OCI-LY7 (cell line): ENCODE measurements around the gene KANSL3.

Experiments
- CTCF ChIP-seq: fragments of 200-600 bp; sonication (generic); conservative IDR thresholded peaks from 2 replicates; pipeline ENCODE4 v1.5.1; 2014; ENCODE audit warnings: mild to moderate bottlenecking, antibody characterized with exemption, low read length, moderate library complexity, mixed read lengths
- EZH2phosphoT487 ChIP-seq: fragments of 200-600 bp; sonication (generic); IDR thresholded peaks from 2 replicates; pipeline ENCODE4 v1.6.1; 2018; ENCODE audit warnings: low read depth, borderline replicate concordance, mild to moderate bottlenecking, mixed run types, antibody characterized with exemption, low read length, moderate library complexity, mixed read lengths

GRCh38 chr2:96617012-96617411 lies 21.1 kb downstream of the KANSL3 start:
- TF ChIP-seq CTCF (no peak), EZH2phosphoT487 (no peak)
